Kidney glomerular epithelial cell (primary cell): ENCODE data around the gene CALML3.

Source experiments
- DNase-seq: peaks from one replicate; lab custom pipeline; 2025; lab: John Stamatoyannopoulos, UW

CALML3 gene

GRCh38 chr10:5543623-5544022, 18.9 kb downstream of the CALML3 start:
- DNase-seq = no peak

- DNase-seq = no peak
These were observed 19.6 kb downstream of the CALML3 start for GRCh38 chr10:5544216-5544805.

- no peak for DNase-seq
These were observed 20.2 kb downstream of the CALML3 start for GRCh38 chr10:5545011-5545410.

- DNase-seq = no peak
These were observed 20.6 kb downstream of the CALML3 start for GRCh38 chr10:5545426-5545777.

- DNase-seq = peak; percentile 78
These were observed 21.3 kb downstream of the CALML3 start for GRCh38 chr10:5545778-5546710.

GRCh38 chr10:5546891-5547680, 22.3 kb downstream of the CALML3 start:
- peak; percentile 27 for DNase-seq

GRCh38 chr10:5547681-5547930, 22.8 kb downstream of the CALML3 start:
- no peak for DNase-seq

GRCh38 chr10:5547931-5548660, 23.3 kb downstream of the CALML3 start:
- peak; percentile 39 for DNase-seq

GRCh38 chr10:5549462-5550249, 24.9 kb downstream of the CALML3 start:
- no peak for DNase-seq

GRCh38 chr10:5550250-5550545, 25.4 kb downstream of the CALML3 start:
- no peak for DNase-seq

- no peak for DNase-seq
These were observed 26.1 kb downstream of the CALML3 start for GRCh38 chr10:5550621-5551530.

- DNase-seq = peak; percentile 74
These were observed 27.0 kb downstream of the CALML3 start for GRCh38 chr10:5551531-5552375.

- DNase-seq = no peak
These were observed 27.9 kb downstream of the CALML3 start for GRCh38 chr10:5552376-5553321.

- no peak for DNase-seq
These were observed 28.8 kb downstream of the CALML3 start for GRCh38 chr10:5553400-5554170.

- DNase-seq = no peak
These were observed 30.3 kb downstream of the CALML3 start for GRCh38 chr10:5555021-5555510.

- no peak for DNase-seq
These were observed 31.1 kb downstream of the CALML3 start for GRCh38 chr10:5555881-5556280.

- DNase-seq = no peak
These were observed 31.8 kb downstream of the CALML3 start for GRCh38 chr10:5556576-5556975.
